Breast epithelium (tissue), 4 donors: ENCODE data around the gene CLDN9. TPM values are rescaled to one million over a fixed set of nuclear protein-coding genes. Genes with fewer than 3 reads are reported as not detected.

Source experiments
- DNase-seq, 2 donors: peaks; one replicate each; pipeline ENCODE4 v3.0.0-alpha.2; 2019; ENCODE audit warnings: low spot score in 2 of 2
- H3K27ac ChIP-seq, 2 donors: fragments of 200-600 bp; sonication (generic) in 1 of 2; one replicate each; pipeline ENCODE4 v1.5.1; 2016 to 2019; ENCODE audit warnings: mild to moderate bottlenecking in 1 of 2
- H3K27me3 ChIP-seq, 2 donors: fragments of 200-600 bp; sonication (generic) in 1 of 2; one replicate each; pipeline versions ENCODE4 v1.5.1 to v1.6.0; 2017 to 2019; ENCODE audit warnings: control low read depth in 1 of 2, mild to moderate bottlenecking in 1 of 2
- H3K36me3 ChIP-seq: fragments of 200-600 bp; one replicate; pipeline ENCODE4 v1.5.1; 2019
- H3K4me1 ChIP-seq, 2 donors: fragments of 200-600 bp; sonication (generic); one replicate each; pipeline ENCODE4 v1.5.1; 2016 to 2019; ENCODE audit warnings: control low read depth in 1 of 2
- H3K4me3 ChIP-seq, 3 donors: fragments of 200-600 bp; sonication (generic); 1 replicate in 2 of 3; 2 replicates in 1 of 3; pipeline ENCODE4 v1.5.1; 2016 to 2019; ENCODE audit warnings: mild to moderate bottlenecking in 3 of 3, moderate library complexity in 2 of 3
- H3K9me3 ChIP-seq, 2 donors: fragments of 200-600 bp; sonication (generic) in 1 of 2; one replicate each; pipeline ENCODE4 v1.5.1; 2016 to 2019; ENCODE audit warnings: control low read depth in 1 of 2
- CTCF ChIP-seq, 3 donors: fragments of 450-650 bp; IDR thresholded peaks; one replicate each; pipeline ENCODE4 v1.5.1; 2016 to 2017; ENCODE audit warnings: antibody characterized with exemption in 3 of 3, mild to moderate bottlenecking in 3 of 3, moderate library complexity in 3 of 3
- POLR2A ChIP-seq: fragments of 450-650 bp; IDR thresholded peaks from one replicate; pipeline ENCODE4 v1.6.1; 2016; ENCODE audit warnings: antibody characterized with exemption, mild to moderate bottlenecking, moderate library complexity
- POLR2AphosphoS5 ChIP-seq, 3 donors: sonication (generic); formaldehyde crosslinking; IDR thresholded peaks; one replicate each; pipeline ENCODE4 v1.6.1; 2017; ENCODE audit warnings: antibody characterized with exemption in 3 of 3
- intact Hi-C: fragments of 100-400 bp; cut with DNase I; formaldehyde crosslinking; loops from one replicate; pipeline ENCODE4 v1.15.1; 2023; ENCODE audit warnings: low total_unique reads
- total RNA-seq, 3 donors: library from RNA; depleted of rRNA; stranded (reverse); fragments of >200 nt; gene quantifications; one replicate each; pipeline ENCODE4 v1.1.0, GENCODE V29; 2016

CLDN9 gene
- total RNA-seq, 3 donors from 2014 or later: 0.15 TPM; not detected in 2

GRCh38 chr16:3032624-3033023 lies 19.9 kb downstream of the CLDN9 start:
- Histone ChIP-seq H3K27me3 (peaks cover 0 to 23% of the 10 kb centered on the region in 2 donors), H3K27ac (peak overlapping the region in 1 of 2 donors; percentile 13), H3K4me1 (peaks cover 0 to 4% of the 10 kb centered on the region in 2 donors), H3K9me3 (no peaks in the 10 kb centered on the region), H3K4me3 (no peak overlapping the region), H3K36me3 (no peaks in the 10 kb centered on the region)
- TF ChIP-seq POLR2A (no peak), POLR2AphosphoS5 (IDR thresholded peaks at IDR 0.05) (no peak), CTCF (IDR thresholded peaks at IDR 0.05) (no peak)
- no peak for DNase-seq
- intact Hi-C loops: no loop called here

- peak overlapping the region in 2 of 3 donors; percentile 64 to 66 for H3K4me3 ChIP-seq
- TF ChIP-seq CTCF (IDR thresholded peaks at IDR 0.05): no peak
- no peak for TF ChIP-seq POLR2A
- TF ChIP-seq POLR2AphosphoS5 (IDR thresholded peaks at IDR 0.05): no peak
- H3K36me3 ChIP-seq: no peaks in the 10 kb centered on the region
- H3K27ac ChIP-seq: peak overlapping the region in 1 of 2 donors; percentile 91
- intact Hi-C loops: no loop called here
- H3K27me3 ChIP-seq: peaks cover 0 to 40% of the 10 kb centered on the region in 2 donors
- H3K9me3 ChIP-seq: no peaks in the 10 kb centered on the region
- peaks cover 0 to 4% of the 10 kb centered on the region in 2 donors for H3K4me1 ChIP-seq
- no peak for DNase-seq
Observed at GRCh38 chr16:3035289-3035971, 22.7 kb downstream of the CLDN9 start.

GRCh38 chr16:3035972-3036725 lies 23.4 kb downstream of the CLDN9 start:
- Histone ChIP-seq H3K36me3 (no peaks in the 10 kb centered on the region), H3K27ac (peak overlapping the region; percentile 76 to 91), H3K9me3 (no peaks in the 10 kb centered on the region), H3K27me3 (peaks cover 0 to 40% of the 10 kb centered on the region in 2 donors), H3K4me3 (peak overlapping the region in 2 of 3 donors; percentile 64 to 66), H3K4me1 (peaks cover 0 to 4% of the 10 kb centered on the region in 2 donors)
- intact Hi-C loops: no loop called here
- no peak for DNase-seq
- TF ChIP-seq POLR2A (no peak), POLR2AphosphoS5 (IDR thresholded peaks at IDR 0.05) (peak in 1 of 3 donors; percentile 42)

GRCh38 chr16:3036726-3037315 lies 24.1 kb downstream of the CLDN9 start, which contains the start of gene BICDL2:
Gene BICDL2 (minus strand): TSS chr16:3036944. CDS start chr16:3035496, 1,448 bp downstream.
- intact Hi-C loops: no loop called here
- no peak for DNase-seq
- Histone ChIP-seq H3K4me3 (peak within 1 kb of the TSS in 2 of 3 donors; percentile 64 to 66), H3K9me3 (no peaks in the 10 kb centered on the region), H3K27ac (peak within 1 kb of the TSS; percentile 76 to 91), H3K27me3 (peaks cover 0 to 40% of the 10 kb centered on the region in 2 donors), H3K36me3 (no peaks in the 10 kb centered on the region), H3K4me1 (peaks cover 0 to 4% of the 10 kb centered on the region in 2 donors)
- TF ChIP-seq CTCF (IDR thresholded peaks at IDR 0.05) (no peak), POLR2AphosphoS5 (IDR thresholded peaks at IDR 0.05) (no peak), POLR2A (no peak)

- intact Hi-C loops: no loop called here
- no peak for TF ChIP-seq CTCF (IDR thresholded peaks at IDR 0.05)
- TF ChIP-seq POLR2AphosphoS5 (IDR thresholded peaks at IDR 0.05): peak in 2 of 3 donors; percentile 17 to 43
- H3K9me3 ChIP-seq: no peaks in the 10 kb centered on the region
- peak overlapping the region; percentile 0 to 29 for H3K27ac ChIP-seq
- H3K36me3 ChIP-seq: no peaks in the 10 kb centered on the region
- H3K27me3 ChIP-seq: peaks cover 0 to 48% of the 10 kb centered on the region in 2 donors
- H3K4me3 ChIP-seq: no peak overlapping the region
- peak; percentile 82 to 84 for DNase-seq
- H3K4me1 ChIP-seq: peaks cover 0 to 4% of the 10 kb centered on the region in 2 donors
Observed at GRCh38 chr16:3038256-3038655, 25.5 kb downstream of the CLDN9 start.
